Fibroblast of peridontal ligament (primary cell): Measurements from ENCODE around the gene JMJD8.

Experiments used
- DNase-seq: peaks from one replicate; pipeline ENCODE4 v3.0.0-alpha.2; 2010; ENCODE audit errors: extremely low read depth

JMJD8 gene

GRCh38 chr16:677316-678190, 6.6 kb downstream of the JMJD8 start:
- DNase-seq = no peak

- DNase-seq = no peak
Measured at GRCh38 chr16:676913-677312, 7.2 kb downstream of the JMJD8 start.

GRCh38 chr16:676565-676902, 7.6 kb downstream of the JMJD8 start:
- DNase-seq = no peak

- no peak for DNase-seq
Measured at GRCh38 chr16:675884-676564, 8.1 kb downstream of the JMJD8 start.

GRCh38 chr16:674968-675883, 8.9 kb downstream of the JMJD8 start, which contains the start of gene RHBDL1:
RHBDL1 (plus strand) TSS chr16:675671; CDS start chr16:675791, 120 bp downstream.
- no peak for DNase-seq

GRCh38 chr16:674214-674881, 9.8 kb downstream of the JMJD8 start:
- no peak for DNase-seq

GRCh38 chr16:673399-673991, 10.6 kb downstream of the JMJD8 start:
- DNase-seq = no peak

GRCh38 chr16:672851-673250, 11.3 kb downstream of the JMJD8 start:
- no peak for DNase-seq

GRCh38 chr16:672371-672770, 11.8 kb downstream of the JMJD8 start:
- DNase-seq = no peak

- no peak for DNase-seq
Measured at GRCh38 chr16:671353-672131, 12.6 kb downstream of the JMJD8 start.

- DNase-seq = no peak
Measured at GRCh38 chr16:670485-671352, 13.4 kb downstream of the JMJD8 start.

- no peak for DNase-seq
Measured at GRCh38 chr16:669666-670065, 14.5 kb downstream of the JMJD8 start.

- DNase-seq = no peak
Measured at GRCh38 chr16:668519-669171, 15.5 kb downstream of the JMJD8 start.

- peak; percentile 81 for DNase-seq
Measured at GRCh38 chr16:667780-668518, 16.2 kb downstream of the JMJD8 start, which contains the start of gene RHOT2. RHOT2 (plus strand) TSS chr16:668132; CDS start chr16:668200, 68 bp downstream.

GRCh38 chr16:667113-667779, 16.9 kb downstream of the JMJD8 start:
- DNase-seq = no peak

GRCh38 chr16:666572-666971, 17.6 kb downstream of the JMJD8 start:
- no peak for DNase-seq

GRCh38 chr16:662597-662996, 21.5 kb downstream of the JMJD8 start:
- no peak for DNase-seq
